ENCODE measurements around the gene CKS2. TPM values are rescaled to one million over a fixed set of nuclear protein-coding genes. Genes with fewer than 3 reads are reported as not detected.
"Not testable (repeated sequence)": the region's sequence is repeated elsewhere in the genome, so short reads cannot be mapped to it uniquely, and the experiment has no call there.

The CKS2 gene
- total RNA-seq, 1 experiment from 2014 or later, result 90.4 TPM

DNA sequence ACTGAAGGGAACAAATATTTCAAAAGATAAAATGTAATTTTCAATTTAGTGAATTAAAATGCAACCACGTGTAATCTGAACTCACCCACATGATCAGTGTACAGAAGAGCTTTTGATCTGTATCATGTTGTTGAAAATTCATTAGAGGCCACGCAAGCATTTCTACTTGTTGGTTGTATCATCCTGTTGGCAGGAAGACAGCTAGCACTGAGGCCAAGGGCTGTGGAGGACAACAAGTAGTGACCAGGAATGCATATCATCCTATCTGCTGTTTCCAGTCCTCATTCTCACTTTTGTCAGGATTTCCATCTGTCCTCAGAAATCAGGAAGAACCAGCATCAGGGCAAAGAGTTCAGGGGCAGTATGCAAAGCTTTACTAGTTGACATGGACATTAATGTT is 29.9 kb upstream of the CKS2 start:
- ChIA-PET POLR2A (no interaction called here), CTCF (interaction anchor here (0.8 kb wide), 1 partner anchor 12 kb away, joined by 3 read pairs; no protein-coding TSS in a partner anchor)
- TF ChIP-seq, protein P1, sequence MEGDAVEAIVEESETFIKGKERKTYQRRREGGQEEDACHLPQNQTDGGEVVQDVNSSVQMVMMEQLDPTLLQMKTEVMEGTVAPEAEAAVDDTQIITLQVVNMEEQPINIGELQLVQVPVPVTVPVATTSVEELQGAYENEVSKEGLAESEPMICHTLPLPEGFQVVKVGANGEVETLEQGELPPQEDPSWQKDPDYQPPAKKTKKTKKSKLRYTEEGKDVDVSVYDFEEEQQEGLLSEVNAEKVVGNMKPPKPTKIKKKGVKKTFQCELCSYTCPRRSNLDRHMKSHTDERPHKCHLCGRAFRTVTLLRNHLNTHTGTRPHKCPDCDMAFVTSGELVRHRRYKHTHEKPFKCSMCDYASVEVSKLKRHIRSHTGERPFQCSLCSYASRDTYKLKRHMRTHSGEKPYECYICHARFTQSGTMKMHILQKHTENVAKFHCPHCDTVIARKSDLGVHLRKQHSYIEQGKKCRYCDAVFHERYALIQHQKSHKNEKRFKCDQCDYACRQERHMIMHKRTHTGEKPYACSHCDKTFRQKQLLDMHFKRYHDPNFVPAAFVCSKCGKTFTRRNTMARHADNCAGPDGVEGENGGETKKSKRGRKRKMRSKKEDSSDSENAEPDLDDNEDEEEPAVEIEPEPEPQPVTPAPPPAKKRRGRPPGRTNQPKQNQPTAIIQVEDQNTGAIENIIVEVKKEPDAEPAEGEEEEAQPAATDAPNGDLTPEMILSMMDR (IDR thresholded peaks at IDR 0.05; ENCODE audit: unreplicated experiment), result no peak
- no peaks in the 10 kb centered on the region for H3K36me3 Mint-ChIP-seq (ENCODE audit: insufficient read depth, unreplicated experiment)
- no peaks in the 10 kb centered on the region for H3K4me1 Mint-ChIP-seq (ENCODE audit: insufficient read depth, unreplicated experiment)
- no peak overlapping the region for H3K27ac Mint-ChIP-seq (ENCODE audit: low read depth, unreplicated experiment)
- no peaks in the 10 kb centered on the region for H3K9me3 Mint-ChIP-seq (ENCODE audit: unreplicated experiment)
- no peaks in the 10 kb centered on the region for H3K27me3 Mint-ChIP-seq (ENCODE audit: insufficient read depth, unreplicated experiment)
- H3K4me3 Mint-ChIP-seq (ENCODE audit: unreplicated experiment), result no peak overlapping the region
- intact Hi-C loops (cut with micrococcal nuclease), result no loop called here
- BruUV-seq (replicated peaks), result no TSS peak
- DNase-seq (ENCODE audit: unreplicated experiment), result no peak

DNA sequence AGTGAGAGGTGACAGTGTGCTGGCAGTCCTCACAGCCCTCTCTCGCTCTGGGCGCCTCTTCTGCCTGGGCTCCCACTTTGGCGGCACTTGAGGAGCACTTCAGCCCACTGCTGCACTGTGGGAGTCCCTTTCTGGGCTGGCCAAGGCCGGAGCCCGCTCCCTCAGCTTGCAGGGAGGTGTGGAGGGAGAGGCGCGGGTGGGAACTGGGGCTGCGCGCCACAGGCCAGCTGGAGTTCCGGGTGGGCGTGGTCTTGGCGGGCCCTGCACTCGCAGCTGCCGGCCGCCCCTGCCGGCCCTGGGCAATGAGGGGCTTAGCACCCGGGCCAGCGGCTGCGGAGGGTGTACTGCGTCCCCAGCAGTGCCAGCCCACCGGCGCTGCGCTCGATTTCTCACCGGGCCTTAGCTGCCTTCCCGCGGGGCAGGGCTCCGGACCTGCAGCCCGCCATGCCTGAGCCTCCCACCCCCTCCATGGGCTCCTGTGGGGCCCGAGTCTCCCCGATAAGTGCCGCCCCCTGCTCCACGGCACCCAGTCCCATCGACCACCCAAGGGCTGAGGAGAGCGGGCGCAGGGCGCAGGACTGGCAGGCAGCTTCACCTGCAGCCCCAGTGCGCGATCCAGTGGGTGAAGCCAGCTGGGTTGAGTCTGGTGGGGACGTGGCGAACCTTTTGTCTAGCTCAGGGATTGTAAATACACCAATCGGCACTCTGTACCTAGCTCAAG is 28.6 kb upstream of the CKS2 start:
- DNase-seq (ENCODE audit: unreplicated experiment); BruUV-seq (replicated peaks); H3K4me3 Mint-ChIP-seq (ENCODE audit: unreplicated experiment); H3K36me3 Mint-ChIP-seq (ENCODE audit: insufficient read depth, unreplicated experiment); H3K4me1 Mint-ChIP-seq (ENCODE audit: insufficient read depth, unreplicated experiment); H3K9me3 Mint-ChIP-seq (ENCODE audit: unreplicated experiment); H3K27me3 Mint-ChIP-seq (ENCODE audit: insufficient read depth, unreplicated experiment); H3K27ac Mint-ChIP-seq (ENCODE audit: low read depth, unreplicated experiment); intact Hi-C loops (cut with micrococcal nuclease); POLR2A ChIA-PET: not testable (repeated sequence)
- CTCF ChIA-PET, result interaction anchor here (0.6 kb wide), 1 partner anchor 609 kb away, joined by 3 read pairs; no protein-coding TSS in a partner anchor

DNA sequence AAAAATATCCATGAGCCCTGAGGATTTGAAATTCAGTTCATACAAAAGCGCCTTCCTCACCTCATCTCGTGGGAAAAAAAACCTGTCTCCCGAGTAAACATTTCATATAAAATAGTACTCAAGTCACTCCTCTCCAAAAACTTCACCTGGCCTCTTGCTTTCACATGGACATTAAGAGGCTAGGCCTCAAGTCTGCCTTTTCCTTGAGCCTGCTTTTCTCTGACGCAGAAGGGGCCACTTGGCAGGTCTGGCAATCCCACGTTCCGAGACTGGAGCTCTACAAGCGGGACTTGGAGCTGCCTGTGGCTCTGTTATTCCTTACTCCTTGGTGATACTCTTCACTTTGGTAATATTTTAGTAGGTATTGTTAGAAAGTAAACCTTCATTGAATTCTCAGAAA is 26.9 kb upstream of the CKS2 start:
- DNase-seq (ENCODE audit: unreplicated experiment), result no peak
- intact Hi-C loops (cut with micrococcal nuclease), result no loop called here
- ChIA-PET POLR2A (interaction anchor here (0.6 kb wide), 1 partner anchor 14 kb away, joined by 3 read pairs; no protein-coding TSS in a partner anchor), CTCF (interaction anchor here (1.1 kb wide), 1 partner anchor 13 kb away, joined by 3 read pairs; no protein-coding TSS in a partner anchor)
- Mint-ChIP-seq H3K9me3 (ENCODE audit: unreplicated experiment) (no peaks in the 10 kb centered on the region), H3K27ac (ENCODE audit: low read depth, unreplicated experiment) (no peak overlapping the region), H3K27me3 (ENCODE audit: insufficient read depth, unreplicated experiment) (no peaks in the 10 kb centered on the region), H3K4me1 (ENCODE audit: insufficient read depth, unreplicated experiment) (no peaks in the 10 kb centered on the region), H3K4me3 (ENCODE audit: unreplicated experiment) (no peak overlapping the region), H3K36me3 (ENCODE audit: insufficient read depth, unreplicated experiment) (no peaks in the 10 kb centered on the region)
- BruUV-seq (replicated peaks), result no TSS peak
- TF ChIP-seq, protein P1 (IDR thresholded peaks at IDR 0.05; ENCODE audit: unreplicated experiment), result no peak

DNA sequence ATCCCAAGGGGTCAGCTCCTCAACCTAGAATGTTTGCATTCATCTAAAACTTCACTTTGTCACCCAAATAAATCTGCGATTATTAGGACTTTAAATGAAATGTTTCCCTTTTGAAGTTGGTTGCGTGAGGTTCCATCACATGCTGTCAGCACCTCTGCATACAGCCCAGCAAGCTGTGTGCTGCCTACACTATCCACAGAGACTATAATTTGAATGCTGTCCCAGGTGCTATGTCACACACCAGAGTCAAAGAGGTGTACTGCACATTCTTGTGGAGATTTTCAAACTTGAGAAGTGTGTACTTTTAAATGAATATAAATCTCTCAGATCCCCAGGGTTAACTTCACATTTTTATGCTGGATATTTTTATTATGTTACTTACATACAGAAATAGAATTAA is 19.3 kb upstream of the CKS2 start:
- H3K27me3 Mint-ChIP-seq (ENCODE audit: insufficient read depth, unreplicated experiment), result no peaks in the 10 kb centered on the region
- no peak for DNase-seq (ENCODE audit: unreplicated experiment)
- H3K9me3 Mint-ChIP-seq (ENCODE audit: unreplicated experiment), result no peaks in the 10 kb centered on the region
- H3K27ac Mint-ChIP-seq (ENCODE audit: low read depth, unreplicated experiment), result no peak overlapping the region
- intact Hi-C loops (cut with micrococcal nuclease), result no loop called here
- H3K4me1 Mint-ChIP-seq (ENCODE audit: insufficient read depth, unreplicated experiment), result no peaks in the 10 kb centered on the region
- BruUV-seq (replicated peaks), result no TSS peak
- ChIA-PET CTCF (interaction anchor here (1.8 kb wide), 1 partner anchor 13 kb away, joined by 6 read pairs; no protein-coding TSS in a partner anchor), POLR2A (interaction anchor here (0.8 kb wide), 1 partner anchor 27 kb away, joined by 3 read pairs; the partner anchor contains the start of gene SECISBP2)
- TF ChIP-seq, protein P1 (IDR thresholded peaks at IDR 0.05; ENCODE audit: unreplicated experiment), result no peak
- no peaks in the 10 kb centered on the region for H3K36me3 Mint-ChIP-seq (ENCODE audit: insufficient read depth, unreplicated experiment)
- H3K4me3 Mint-ChIP-seq (ENCODE audit: unreplicated experiment), result no peak overlapping the region

Measured in MCF 10A (cell line).